NB4 (cell line): ENCODE data around the gene CFAP46.

ENCODE experiments used
- CTCF ChIP-seq: IDR thresholded peaks from one replicate; pipeline ENCODE4 v1.5.1; 2012; ENCODE audit warnings: low read depth, low read length
- MYC ChIP-seq: IDR thresholded peaks from 2 replicates; pipeline ENCODE4 v1.6.1; 2011; ENCODE audit warnings: low read depth, low read length
- POLR2A ChIP-seq: IDR thresholded peaks from 2 replicates; pipeline ENCODE4 v1.6.1; 2011; ENCODE audit warnings: mild to moderate bottlenecking; ENCODE audit not compliant: insufficient read length; ENCODE audit errors: extremely low read depth

DNA sequence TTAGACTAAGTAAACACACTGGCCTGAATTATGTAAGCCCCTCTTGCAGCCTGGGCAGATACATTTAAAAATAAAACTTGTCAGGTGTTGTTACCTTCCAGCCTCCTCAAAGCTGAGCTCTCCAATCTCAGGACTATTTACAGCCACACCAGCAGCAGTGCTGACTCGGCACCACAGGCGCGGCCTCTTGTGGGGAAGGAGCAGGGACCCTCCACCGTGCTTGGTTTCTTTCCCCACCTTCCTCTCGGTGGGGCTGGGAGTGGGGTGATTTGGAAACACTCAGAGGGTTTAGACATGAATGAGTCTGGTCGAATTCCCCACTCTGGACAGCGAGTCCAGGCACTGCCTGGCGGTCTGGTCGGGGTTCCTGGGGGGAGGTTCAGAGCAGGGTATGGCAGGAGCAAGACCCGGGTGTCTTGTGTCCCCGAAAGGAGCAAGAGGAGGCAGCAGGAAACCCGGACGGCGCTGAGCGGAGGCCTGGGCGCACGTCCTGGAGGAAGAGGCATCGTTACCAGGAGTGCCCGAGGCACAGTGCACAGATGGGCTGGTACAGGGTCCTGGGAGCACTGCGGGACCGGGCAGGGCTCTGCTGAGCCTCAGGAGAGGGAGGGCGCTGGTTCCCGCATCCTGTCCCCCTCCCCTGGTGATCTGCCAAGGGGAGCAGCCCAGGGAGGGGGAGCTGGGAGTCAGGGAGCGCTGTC is 29.2 kb upstream of the CFAP46 start:
- TF ChIP-seq POLR2A (no peak), CTCF (no peak), MYC (no peak)
